Stimulated activated naive CD8-positive, alpha-beta T cell treated with anti-CD3 and anti-CD28 coated beads, Interleukin-15, amount 100 ng/mL, for 72 hours (primary cell): Measurements from ENCODE around the gene PTRHD1.

Experiments
- ATAC-seq: fragments of 150-1000 bp; cut with Tn5 transposase; 2 replicates; pipeline ENCODE4 v1.10.0; 2021; ENCODE audit warnings: mild to moderate bottlenecking, moderate library complexity
- DNase-seq, 2 donors: peaks; one replicate each; pipeline ENCODE4 v3.0.0; 2021 to 2022
- H3K27ac Mint-ChIP-seq, 2 donors: one replicate each; pipeline ENCODE4 v1.8.0; 2022; ENCODE audit warnings: mild to moderate bottlenecking in 2 of 2, mixed read lengths in 2 of 2, moderate library complexity in 2 of 2
- H3K27me3 Mint-ChIP-seq: one replicate; pipeline ENCODE4 v1.8.0; 2022; ENCODE audit warnings: mixed read lengths
- H3K4me1 Mint-ChIP-seq: one replicate; pipeline ENCODE4 v1.8.0; 2022; ENCODE audit warnings: mild to moderate bottlenecking, mixed read lengths
- H3K4me3 Mint-ChIP-seq, 2 donors: one replicate each; pipeline ENCODE4 v1.8.0; 2022; ENCODE audit warnings: mild to moderate bottlenecking in 2 of 2, mixed read lengths in 2 of 2, moderate library complexity in 1 of 2
- H3K9me3 Mint-ChIP-seq, 2 donors: one replicate each; pipeline ENCODE4 v1.8.0; 2022; ENCODE audit warnings: mixed read lengths in 2 of 2

Gene PTRHD1

GRCh38 chr2:24763843-24764242, 29.3 kb downstream of the PTRHD1 start:
- Mint-ChIP-seq H3K4me1 (peaks cover 9% of the 10 kb centered on the region), H3K4me3 (no peak overlapping the region), H3K27ac (no peak overlapping the region), H3K9me3 (no peaks in the 10 kb centered on the region), H3K27me3 (no peaks in the 10 kb centered on the region)
- no peak for ATAC-seq
- no peak for DNase-seq

GRCh38 chr2:24762518-24762917, 30.7 kb downstream of the PTRHD1 start:
- no peaks in the 10 kb centered on the region for H3K27me3 Mint-ChIP-seq
- peaks cover 9% of the 10 kb centered on the region for H3K4me1 Mint-ChIP-seq
- no peak overlapping the region for H3K4me3 Mint-ChIP-seq
- H3K9me3 Mint-ChIP-seq, result no peaks in the 10 kb centered on the region
- DNase-seq (no peak), ATAC-seq (no peak)
- H3K27ac Mint-ChIP-seq, result no peak overlapping the region

- DNase-seq (no peak), ATAC-seq (no peak)
- no peaks in the 10 kb centered on the region for H3K27me3 Mint-ChIP-seq
- H3K27ac Mint-ChIP-seq, result no peak overlapping the region
- no peaks in the 10 kb centered on the region for H3K9me3 Mint-ChIP-seq
- H3K4me3 Mint-ChIP-seq, result no peak overlapping the region
- peaks cover 9% of the 10 kb centered on the region for H3K4me1 Mint-ChIP-seq
These were observed 31.3 kb downstream of the PTRHD1 start for GRCh38 chr2:24761866-24762265.

- DNase-seq (no peak), ATAC-seq (no peak)
- H3K4me1 Mint-ChIP-seq, result no peaks in the 10 kb centered on the region
- no peak overlapping the region for H3K27ac Mint-ChIP-seq
- no peaks in the 10 kb centered on the region for H3K9me3 Mint-ChIP-seq
- no peaks in the 10 kb centered on the region for H3K27me3 Mint-ChIP-seq
- H3K4me3 Mint-ChIP-seq, result no peak overlapping the region
These were observed 36.4 kb downstream of the PTRHD1 start for GRCh38 chr2:24756789-24757188.

GRCh38 chr2:24754985-24755705, 38.0 kb downstream of the PTRHD1 start:
- Mint-ChIP-seq H3K9me3 (no peaks in the 10 kb centered on the region), H3K4me3 (no peak overlapping the region), H3K27ac (no peak overlapping the region), H3K27me3 (no peaks in the 10 kb centered on the region), H3K4me1 (no peaks in the 10 kb centered on the region)
- ATAC-seq (peak; percentile 80), DNase-seq (no peak)

- H3K9me3 Mint-ChIP-seq, result no peaks in the 10 kb centered on the region
- ATAC-seq, result no peak
- H3K4me3 Mint-ChIP-seq, result no peak overlapping the region
- H3K27me3 Mint-ChIP-seq, result no peaks in the 10 kb centered on the region
- DNase-seq, result no peak
- no peak overlapping the region for H3K27ac Mint-ChIP-seq
- H3K4me1 Mint-ChIP-seq, result no peaks in the 10 kb centered on the region
These were observed 44.0 kb downstream of the PTRHD1 start for GRCh38 chr2:24749069-24749691.

GRCh38 chr2:24747299-24747698, 45.9 kb downstream of the PTRHD1 start:
- ATAC-seq (no peak), DNase-seq (no peak)
- H3K27ac Mint-ChIP-seq, result no peak overlapping the region
- H3K27me3 Mint-ChIP-seq, result no peaks in the 10 kb centered on the region
- no peaks in the 10 kb centered on the region for H3K4me1 Mint-ChIP-seq
- H3K9me3 Mint-ChIP-seq, result no peaks in the 10 kb centered on the region
- H3K4me3 Mint-ChIP-seq, result no peak overlapping the region

- H3K4me3 Mint-ChIP-seq, result no peak overlapping the region
- no peaks in the 10 kb centered on the region for H3K27me3 Mint-ChIP-seq
- no peak for ATAC-seq
- no peak overlapping the region for H3K27ac Mint-ChIP-seq
- no peak for DNase-seq
- H3K9me3 Mint-ChIP-seq, result no peaks in the 10 kb centered on the region
- H3K4me1 Mint-ChIP-seq, result no peaks in the 10 kb centered on the region
These were observed 47.4 kb downstream of the PTRHD1 start for GRCh38 chr2:24745825-24746224.

GRCh38 chr2:24744356-24744755, 48.8 kb downstream of the PTRHD1 start:
- no peaks in the 10 kb centered on the region for H3K9me3 Mint-ChIP-seq
- ATAC-seq (no peak), DNase-seq (no peak)
- no peaks in the 10 kb centered on the region for H3K4me1 Mint-ChIP-seq
- no peak overlapping the region for H3K27ac Mint-ChIP-seq
- no peaks in the 10 kb centered on the region for H3K27me3 Mint-ChIP-seq
- H3K4me3 Mint-ChIP-seq, result no peak overlapping the region

- Mint-ChIP-seq H3K4me3 (no peak overlapping the region), H3K4me1 (no peaks in the 10 kb centered on the region), H3K27me3 (no peaks in the 10 kb centered on the region), H3K9me3 (no peaks in the 10 kb centered on the region), H3K27ac (peak overlapping the region in 1 of 2 donors; percentile 52)
- no peak for ATAC-seq
- no peak for DNase-seq
These were observed 49.3 kb downstream of the PTRHD1 start for GRCh38 chr2:24743924-24744323.

GRCh38 chr2:24742730-24743129, 50.5 kb downstream of the PTRHD1 start:
- Mint-ChIP-seq H3K4me3 (no peak overlapping the region), H3K4me1 (no peaks in the 10 kb centered on the region), H3K9me3 (no peaks in the 10 kb centered on the region), H3K27ac (peak overlapping the region in 1 of 2 donors; percentile 28), H3K27me3 (no peaks in the 10 kb centered on the region)
- no peak for DNase-seq
- no peak for ATAC-seq

GRCh38 chr2:24740142-24740541, 53.0 kb downstream of the PTRHD1 start:
- Mint-ChIP-seq H3K4me3 (no peak overlapping the region), H3K27me3 (no peaks in the 10 kb centered on the region), H3K4me1 (no peaks in the 10 kb centered on the region), H3K9me3 (no peaks in the 10 kb centered on the region), H3K27ac (no peak overlapping the region)
- no peak for DNase-seq
- ATAC-seq, result no peak
